Measurements from ENCODE around the gene NDUFS2. TPM values are rescaled to one million over a fixed set of nuclear protein-coding genes. Genes with fewer than 3 reads are reported as not detected.

The NDUFS2 gene
- total and polyA plus RNA-seq, 10 of the 15 experiments (the other 5 are each of a cell fraction or from before 2014, with no cell fraction given): 66.5 to 215 (median 148) TPM

- no peak for TF ChIP-seq CTCF (IDR thresholded peaks at IDR 0.05 in 2 of 3, conservative IDR thresholded peaks at IDR 0.05 in 1 of 3; ENCODE audit: control insufficient read depth in 2 of 3, extremely low read depth in 1 of 3, insufficient read depth in 1 of 3, low read depth in 3 of 3, low read length in 3 of 3)
- TF ChIP-seq ATF3 (IDR thresholded peaks at IDR 0.05; ENCODE audit: borderline replicate concordance, extremely low read depth, low read depth, low read length): no peak
- TF ChIP-seq ZNF622 (IDR thresholded peaks at IDR 0.05): no peak
- no peak for TF ChIP-seq TBL1XR1 (IDR thresholded peaks at IDR 0.05; ENCODE audit: low read depth, low read length)
- TF ChIP-seq MLLT1 (IDR thresholded peaks at IDR 0.05): 0 out of 2 replicates have a peak, but pooled peaks have one; percentile 27
- TF ChIP-seq ZSCAN29 (IDR thresholded peaks at IDR 0.05): no peak
- peak; percentile 75 for TF ChIP-seq NFYB (IDR thresholded peaks at IDR 0.05; ENCODE audit: insufficient read depth, low read depth, low read length)
- TF ChIP-seq STAT1 (conservative IDR thresholded peaks at IDR 0.05): no peak
- no peak for TF ChIP-seq DPF2 (IDR thresholded peaks at IDR 0.05)
- peak; percentile 97 for TF ChIP-seq PKNOX1 (IDR thresholded peaks at IDR 0.05)
Observed at GRCh38 chr1:161258439-161259344, 56.5 kb downstream of the NDUFS2 start, which contains the start of gene PCP4L1 (continued).
